GM21360 (cell line): ENCODE results near the gene ANKH.

ENCODE experiments used
- ATAC-seq: cut with Tn5 transposase; IDR thresholded peaks from one replicate; pipeline ENCODE4 v1.9.1; 2021; ENCODE audit warnings: mild to moderate bottlenecking, moderate library complexity; ENCODE audit not compliant: unreplicated experiment

The ANKH gene

DNA sequence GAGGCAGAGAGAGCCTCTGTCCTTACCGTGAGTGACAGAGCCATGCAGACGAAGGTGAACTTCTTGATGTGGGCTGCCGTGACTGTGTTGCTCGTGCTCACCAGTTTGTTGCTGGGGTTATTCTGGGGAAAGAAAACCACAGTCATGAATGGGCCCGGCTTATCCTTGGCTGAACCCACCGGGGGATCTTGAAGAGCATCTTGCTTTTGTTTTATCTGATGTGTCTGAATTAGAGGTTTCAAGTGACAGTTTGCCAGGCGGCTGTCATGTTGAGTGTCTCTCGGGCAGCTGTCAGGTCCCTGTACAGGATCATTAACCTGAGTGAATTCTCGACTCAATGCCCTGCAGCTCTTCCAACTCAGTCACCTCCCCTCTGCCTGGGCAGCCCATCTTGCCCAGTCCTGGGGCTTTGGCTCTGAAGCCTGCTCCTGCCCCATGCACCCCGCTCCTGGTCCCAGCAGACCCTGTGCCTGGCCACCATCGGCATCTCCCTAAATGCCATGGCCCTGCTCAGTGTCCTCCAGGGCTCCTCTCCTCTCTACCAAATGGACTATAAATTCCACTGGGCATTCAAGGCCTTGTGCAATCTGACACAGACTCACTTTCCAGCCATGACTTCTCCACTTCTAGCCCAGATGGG is 129.7 kb downstream of the ANKH start:
- no peak for ATAC-seq

DNA sequence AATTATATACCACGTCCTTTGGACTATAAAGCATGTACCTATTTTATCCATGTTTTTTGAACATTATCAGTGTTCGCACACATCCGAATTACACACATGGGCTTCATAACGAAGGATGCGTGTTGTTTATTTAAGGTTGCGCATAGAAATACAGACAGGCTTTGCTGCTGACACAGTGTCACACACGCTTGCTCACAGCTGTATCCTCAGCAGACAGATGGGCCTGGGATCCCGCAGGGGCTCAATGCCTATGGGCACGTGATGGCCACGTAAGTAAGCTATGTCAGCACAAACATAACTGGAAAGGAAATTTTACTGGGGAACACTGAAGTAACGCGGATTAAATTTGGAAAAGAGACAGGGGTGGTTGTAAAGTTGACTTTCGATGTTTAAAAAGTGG is 130.4 kb downstream of the ANKH start:
- no peak for ATAC-seq

DNA sequence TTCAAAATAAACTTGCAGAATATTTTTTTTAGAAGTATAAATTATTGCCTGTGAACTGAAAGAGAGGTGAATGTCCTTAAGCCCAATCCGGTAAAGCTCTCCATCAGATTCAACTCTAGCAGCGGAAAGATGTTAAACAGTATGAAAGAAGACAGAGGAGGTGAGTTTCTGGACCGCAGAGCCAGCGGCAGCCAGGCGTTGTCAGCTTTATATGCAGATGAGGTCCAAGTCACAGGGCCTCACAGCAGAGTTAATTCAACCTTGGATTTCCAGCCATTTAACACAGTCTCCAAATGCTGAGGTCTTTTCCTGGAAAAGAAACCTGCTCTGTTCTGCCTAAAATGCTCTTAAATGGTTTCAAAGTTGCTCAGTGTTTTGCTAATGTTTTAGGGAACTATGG is 131.6 kb downstream of the ANKH start:
- no peak for ATAC-seq

DNA sequence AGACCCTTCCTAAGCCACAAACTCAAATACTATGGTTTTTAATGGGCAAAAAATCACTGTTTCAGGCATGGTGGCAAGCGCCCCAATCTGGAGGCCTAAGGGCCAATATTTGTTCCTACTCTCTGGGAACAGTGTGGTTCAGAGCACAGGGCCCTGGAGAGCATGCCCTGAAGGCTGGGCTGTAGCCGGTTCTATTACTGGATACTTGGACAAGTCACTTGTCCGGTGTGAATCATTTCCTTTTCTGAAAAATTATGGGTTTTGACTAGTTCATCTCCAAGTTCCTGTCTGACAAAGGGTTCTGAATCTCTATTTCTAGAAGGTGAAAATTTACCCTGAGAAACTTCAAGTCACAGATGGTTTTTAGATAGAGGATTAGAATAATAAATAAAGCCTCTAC is 132.0 kb downstream of the ANKH start:
- no peak for ATAC-seq

DNA sequence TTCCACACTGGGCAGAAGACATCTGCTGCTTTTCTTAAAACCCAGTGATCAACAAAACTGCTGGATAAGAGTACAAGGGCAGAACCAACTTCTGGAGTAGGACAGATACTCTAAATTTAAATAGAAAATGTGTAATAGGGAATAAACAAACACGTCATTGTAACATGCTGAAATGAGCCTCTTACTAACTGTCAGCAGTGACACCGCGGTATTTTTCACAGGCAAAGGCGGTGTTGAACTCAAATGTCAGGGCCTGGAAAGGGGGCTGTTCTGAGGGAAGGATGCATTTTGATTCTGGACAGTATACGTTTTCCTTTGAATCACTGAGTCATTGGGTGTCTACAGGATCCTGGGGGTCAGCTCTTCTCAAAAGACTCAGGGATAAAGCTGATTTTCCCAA is 133.5 kb downstream of the ANKH start:
- no peak for ATAC-seq

DNA sequence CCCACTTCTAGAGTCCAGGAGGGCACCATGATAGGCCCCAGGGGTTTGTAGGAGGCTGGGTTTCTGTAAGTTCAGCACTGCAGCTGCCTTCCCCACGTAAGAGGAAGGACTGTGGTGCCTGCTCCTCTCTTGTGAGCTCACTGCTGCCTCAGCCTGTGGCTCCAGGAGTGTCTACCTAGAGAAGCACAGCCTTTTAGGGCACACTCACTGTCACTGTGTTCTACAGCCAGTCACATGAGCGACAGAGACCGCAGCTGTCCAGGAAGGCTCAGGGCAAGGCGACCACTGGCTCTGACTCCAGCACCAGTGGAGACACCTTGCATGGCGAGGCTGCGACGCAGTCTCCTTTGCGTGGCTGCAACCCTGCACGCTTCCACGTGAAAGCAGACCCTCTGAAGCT is 134.3 kb downstream of the ANKH start:
- no peak for ATAC-seq

DNA sequence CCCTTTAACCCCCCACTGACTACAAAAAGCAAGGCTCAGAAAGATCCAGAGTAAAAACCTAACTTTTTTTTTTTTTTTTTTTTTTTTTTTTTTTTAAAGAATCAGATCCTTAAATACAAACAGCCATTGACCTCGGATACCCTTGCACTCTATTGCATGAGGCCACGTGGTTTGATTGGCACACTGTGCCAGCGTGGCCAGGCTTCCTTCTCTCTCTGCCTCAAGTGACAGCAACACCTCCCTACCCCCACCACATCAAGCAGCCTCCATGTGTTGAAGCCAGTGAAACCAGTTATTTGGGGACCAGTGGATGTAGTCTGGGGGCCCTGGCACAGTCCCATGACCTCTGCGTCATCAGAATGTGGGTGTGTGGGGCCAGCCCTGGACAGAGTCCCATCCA is 135.6 kb downstream of the ANKH start:
- ATAC-seq, result no peak

DNA sequence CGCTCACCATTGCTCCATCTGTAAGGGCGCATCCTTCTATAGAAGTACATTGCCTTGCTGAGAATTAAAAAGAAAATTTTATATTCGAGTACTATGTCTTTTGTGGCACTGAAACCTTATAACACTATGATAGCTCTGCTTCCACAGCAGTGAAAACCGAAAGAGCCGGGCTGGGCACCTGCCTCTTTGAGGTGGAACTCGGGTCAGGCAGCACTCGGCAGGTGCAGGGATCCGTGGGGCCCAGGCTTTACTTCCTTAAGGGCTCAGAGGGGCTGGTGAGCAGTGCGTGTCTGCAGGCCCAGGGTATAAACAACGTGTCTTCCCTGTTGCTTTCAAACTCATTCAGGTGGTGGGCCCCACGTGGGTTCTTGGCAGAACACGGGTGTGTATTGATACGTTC is 137.2 kb downstream of the ANKH start:
- ATAC-seq, result no peak

DNA sequence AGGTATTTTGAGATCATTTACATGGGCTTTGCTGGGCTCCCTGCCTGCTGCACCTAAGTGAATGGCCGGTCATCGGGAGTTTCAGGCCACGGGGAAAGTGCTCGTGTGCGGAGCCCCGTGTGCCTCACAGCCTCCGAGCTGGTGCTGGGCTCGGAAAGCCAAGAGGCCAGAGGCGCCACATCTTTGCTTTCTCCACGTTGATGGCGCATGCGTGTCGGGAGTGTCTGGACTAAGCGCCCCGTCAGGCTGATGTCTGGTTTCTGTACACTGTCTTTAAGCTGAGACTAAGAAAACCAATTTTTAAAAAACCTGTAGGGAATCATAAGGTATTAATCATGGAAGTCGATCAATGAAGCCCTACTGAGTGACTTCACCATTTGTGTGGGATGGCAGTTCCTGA is 137.9 kb downstream of the ANKH start:
- ATAC-seq, result no peak

DNA sequence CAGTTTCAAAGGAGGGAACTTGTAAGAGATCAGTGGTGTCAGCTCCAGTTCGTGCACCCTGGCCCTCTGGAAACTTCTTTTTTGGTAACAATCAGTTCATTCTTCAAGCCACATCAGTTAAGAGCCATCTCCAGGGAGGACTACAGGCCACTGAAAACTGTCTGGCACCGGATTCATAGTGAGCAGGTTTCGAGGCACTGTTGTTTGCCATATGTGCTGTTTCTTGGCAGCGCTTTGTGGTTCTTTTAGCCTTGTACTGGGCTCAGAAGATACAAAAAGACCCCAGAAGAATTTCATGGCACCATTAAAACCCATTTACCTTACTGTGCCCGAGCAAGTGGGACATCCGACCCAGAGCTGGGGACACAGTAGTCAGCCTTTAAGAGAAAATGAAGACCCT is 138.6 kb downstream of the ANKH start:
- no peak for ATAC-seq

DNA sequence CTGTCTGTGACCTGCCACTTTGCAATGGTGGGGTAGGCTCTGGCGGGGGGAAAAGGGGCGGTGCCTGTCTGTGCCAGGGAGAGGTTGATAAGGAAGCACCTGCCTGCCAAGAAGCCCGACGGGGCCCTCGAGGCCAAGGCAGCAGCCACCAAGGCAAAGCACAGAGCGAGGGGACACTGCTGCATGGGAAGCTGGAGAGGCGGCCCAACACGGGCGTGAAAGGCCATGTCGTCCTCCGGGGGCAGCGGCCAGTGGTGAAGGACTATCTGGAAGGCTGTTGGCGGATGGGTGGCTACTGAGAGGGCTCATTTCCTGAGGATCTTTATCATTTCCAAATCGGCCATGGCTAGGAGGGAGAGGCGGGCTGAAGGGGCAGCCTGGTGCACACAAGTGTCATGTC is 140.7 kb downstream of the ANKH start:
- no peak for ATAC-seq

DNA sequence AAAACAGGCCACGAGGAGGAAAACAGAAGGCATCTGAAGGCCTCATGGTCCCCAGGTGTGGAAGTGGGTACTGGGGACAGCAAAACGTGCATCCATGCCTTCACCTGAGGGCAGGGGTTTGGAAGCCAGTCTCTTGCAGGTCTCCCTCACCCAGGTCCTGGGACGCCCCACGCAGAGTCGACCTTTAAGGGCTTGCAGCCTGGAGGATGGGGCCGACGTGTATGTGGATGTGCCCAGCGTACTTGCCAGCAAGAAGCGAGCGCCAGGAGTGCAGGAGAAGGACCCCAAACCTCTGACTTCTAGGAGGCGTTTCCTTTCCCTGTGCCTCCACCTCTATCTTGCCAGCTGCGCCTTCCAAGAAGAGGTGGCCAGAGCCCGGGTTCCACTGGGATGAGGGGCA is 141.1 kb downstream of the ANKH start:
- no peak for ATAC-seq

DNA sequence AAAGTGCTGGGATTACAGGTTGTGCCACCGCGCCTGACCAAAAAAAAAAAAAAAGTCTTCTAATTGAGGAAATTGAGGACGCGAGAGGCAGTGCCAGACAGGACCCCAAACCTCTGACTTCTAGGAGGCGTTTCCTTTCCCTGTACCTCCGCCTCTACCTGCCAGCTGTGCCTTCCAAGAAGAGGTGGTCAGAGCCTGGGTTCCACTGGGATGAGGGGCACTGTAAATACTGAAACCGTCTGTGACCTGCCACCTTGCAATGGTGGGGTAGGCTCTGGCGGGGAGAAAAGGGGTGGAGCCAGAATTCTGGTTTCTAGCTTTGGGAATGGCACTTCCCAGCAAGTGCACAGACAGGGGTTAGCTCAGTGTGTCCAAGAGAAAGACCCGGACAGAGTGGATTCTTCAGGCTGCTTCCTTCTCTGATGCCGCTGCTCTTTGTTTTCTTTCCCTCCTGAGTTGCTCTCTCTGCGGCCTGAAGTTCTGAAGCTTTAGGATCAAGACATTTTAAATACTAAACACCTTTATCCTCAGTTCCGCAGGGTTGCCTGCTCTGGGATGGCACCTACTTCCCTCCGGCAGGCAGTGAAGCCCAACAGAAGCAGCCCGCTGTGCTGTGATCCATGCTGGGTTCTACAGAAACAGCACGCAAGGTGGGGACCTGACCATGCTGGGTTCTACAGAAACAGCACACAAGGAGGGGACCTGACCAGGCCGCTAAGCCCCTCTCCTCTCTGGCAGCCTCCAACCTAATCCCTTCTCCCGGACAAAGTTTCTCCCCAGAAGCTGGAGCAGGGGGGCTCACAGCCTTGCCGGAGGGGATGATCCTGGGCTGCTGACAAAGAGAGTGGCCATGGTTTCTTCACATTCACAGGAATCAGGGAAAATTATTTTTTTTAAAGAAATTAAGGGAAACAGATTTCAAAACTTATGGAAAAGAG is 141.9 kb downstream of the ANKH start:
- no peak for ATAC-seq

DNA sequence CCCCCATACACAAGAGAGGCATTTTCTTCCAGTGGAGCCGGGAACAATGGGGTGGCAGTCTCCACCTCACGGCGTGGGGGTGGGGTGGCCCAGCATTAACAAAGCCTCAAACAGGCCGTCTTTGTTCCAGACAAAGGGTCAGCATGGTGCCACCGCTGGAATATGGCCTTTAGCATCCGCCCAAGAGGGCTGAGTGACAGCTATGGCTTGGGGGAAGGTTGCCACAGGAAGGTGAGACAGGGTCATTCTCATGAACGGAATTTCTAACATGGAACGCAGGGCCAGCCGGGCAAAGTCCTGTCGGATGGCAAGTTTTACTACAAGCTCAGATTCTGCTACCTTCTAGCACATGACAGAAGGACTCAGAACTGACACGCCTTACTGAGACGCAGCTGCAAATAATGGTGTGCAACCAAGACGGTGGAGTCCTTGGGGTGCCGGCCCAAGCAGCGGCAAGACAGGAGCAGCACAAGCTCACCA is 143.1 kb downstream of the ANKH start:
- ATAC-seq, result no peak

DNA sequence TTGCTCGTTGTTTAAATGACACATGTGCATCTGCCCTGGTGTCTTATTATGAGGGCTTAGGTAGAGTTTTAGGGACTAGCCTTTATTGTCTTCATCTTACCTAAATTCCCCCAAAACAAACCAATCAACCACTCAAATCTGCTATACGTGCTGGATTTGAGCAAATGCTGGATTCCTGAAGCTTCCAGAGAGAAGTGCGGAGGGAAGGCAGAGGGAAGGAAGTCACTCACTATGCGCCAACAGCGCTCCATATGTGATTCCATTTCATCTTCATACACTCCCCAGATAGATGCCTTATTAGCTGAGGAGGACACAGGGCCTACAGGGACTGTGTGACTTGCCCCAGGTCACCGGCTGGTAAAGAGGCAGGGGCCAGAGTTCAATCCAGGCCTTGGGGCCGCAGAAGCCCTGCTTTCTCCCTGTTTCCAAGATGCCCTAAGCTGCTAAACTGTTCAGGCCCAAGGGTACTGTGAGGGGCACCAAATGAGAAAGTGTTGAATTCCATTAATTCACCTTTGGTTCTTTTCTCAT is 143.6 kb downstream of the ANKH start:
- ATAC-seq, result no peak

DNA sequence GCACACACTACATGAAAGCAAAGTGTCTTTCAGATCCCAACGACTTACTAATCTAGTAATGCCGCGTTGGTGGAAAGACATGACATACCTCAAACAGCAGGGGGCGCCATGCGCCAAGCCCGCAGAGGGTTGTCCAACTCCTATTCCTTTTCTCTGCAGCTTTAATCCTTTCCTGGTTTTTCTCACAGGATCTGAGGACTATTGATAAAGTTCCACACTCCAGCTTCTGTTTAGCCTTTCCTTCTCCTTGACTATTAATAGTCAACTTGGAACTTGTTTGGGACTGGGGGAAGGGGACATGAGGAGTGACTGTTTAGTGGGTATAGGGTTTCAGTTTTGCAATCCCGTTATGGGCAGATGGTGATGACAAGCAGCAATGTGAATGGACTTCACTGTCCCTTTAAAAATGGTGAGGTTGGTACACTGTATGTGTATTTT is 144.1 kb downstream of the ANKH start:
- ATAC-seq, result peak; percentile 47

DNA sequence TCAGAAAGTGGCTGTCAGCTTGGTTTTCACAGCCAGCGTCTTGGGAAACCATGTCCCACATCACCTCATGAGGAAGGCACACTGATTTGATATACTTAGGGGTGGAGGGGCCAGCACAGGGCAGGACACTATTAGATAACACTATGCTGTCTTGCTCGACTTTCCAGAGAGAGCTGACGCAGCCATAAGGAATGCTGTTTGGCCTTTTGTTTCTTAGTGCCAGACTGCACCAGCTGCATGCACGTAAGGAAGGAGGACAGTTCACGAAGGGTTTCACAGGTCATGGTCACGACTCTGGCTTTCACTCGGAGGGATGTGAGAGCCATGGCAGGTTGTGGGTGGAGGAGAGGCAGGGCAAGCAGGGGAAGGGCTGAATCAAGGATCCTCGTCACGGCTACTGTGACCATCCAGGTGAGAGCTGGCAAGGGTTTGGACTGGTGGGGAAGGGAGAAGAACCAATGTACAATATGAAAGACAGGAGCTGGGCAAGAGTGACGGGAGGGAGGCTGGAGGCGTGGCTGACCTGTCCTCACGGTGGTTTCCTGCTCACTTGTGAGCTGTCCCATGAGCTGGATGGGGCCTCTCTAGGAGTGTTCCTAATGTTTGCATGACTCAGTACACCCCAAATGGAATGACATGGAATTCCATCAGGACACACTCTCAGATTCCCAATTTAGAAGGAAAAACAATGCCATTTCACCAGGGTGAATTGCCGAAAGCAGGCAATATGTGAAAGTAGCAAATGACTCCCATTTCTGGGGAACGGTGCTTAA is 145.3 kb downstream of the ANKH start:
- ATAC-seq, result no peak

DNA sequence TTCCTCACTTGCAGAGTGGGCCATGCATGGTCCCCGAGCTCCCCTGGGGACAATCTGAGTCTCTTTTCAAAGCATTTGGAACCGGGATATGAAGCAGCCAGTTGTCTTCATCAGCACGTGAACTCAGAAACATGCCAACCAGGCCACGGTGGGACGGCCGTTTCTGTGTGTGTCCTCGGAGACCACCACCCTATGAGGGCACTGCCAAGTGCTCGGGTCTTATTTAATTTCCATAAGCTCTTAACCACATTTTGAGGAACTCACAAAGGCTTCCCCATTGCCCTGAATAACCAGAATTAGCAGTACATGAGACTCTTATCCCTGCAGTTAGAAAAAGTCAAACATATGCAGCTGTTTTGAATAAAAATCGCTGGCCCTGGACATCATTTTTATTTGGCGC is 146.9 kb downstream of the ANKH start:
- ATAC-seq, result no peak

DNA sequence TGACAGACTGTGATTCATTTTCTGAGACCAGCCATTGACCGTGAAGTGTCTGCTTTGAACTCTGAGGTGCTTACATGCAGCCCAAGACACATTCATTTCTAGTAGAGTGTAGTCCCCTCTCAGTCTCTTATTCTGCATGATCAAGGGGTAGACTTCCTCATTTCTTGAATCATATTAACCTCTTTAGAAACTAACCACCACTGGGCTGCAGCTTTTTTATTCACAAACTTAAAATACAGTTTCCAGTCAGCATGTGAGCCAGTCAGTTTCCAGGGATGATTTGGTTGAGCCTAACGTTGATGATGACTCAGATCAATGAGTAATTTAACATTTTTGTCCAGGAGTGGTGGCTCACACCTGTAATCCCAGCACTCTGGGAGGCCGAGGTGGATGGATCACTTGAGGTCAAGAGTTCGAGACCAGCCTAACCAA is 147.9 kb downstream of the ANKH start:
- peak; percentile 47 for ATAC-seq

DNA sequence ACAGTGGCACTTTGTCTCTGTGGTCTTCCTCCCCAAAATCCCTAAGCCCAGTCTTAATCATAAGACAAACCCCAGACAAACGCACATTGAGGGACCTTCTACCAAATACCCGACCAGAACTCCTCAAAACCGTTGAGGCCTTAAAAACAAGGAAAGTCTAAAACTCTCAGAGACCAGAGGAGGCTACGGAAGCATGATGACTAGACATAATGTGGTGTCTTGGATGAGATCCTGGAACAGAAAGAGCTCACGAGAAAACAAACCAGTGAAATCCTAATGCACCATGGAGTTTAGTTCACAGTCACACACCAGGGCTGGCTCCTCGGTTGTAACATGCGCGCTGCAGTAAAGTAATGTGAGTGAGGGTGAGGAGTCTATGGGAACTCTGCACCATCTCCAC is 148.7 kb downstream of the ANKH start:
- no peak for ATAC-seq

DNA sequence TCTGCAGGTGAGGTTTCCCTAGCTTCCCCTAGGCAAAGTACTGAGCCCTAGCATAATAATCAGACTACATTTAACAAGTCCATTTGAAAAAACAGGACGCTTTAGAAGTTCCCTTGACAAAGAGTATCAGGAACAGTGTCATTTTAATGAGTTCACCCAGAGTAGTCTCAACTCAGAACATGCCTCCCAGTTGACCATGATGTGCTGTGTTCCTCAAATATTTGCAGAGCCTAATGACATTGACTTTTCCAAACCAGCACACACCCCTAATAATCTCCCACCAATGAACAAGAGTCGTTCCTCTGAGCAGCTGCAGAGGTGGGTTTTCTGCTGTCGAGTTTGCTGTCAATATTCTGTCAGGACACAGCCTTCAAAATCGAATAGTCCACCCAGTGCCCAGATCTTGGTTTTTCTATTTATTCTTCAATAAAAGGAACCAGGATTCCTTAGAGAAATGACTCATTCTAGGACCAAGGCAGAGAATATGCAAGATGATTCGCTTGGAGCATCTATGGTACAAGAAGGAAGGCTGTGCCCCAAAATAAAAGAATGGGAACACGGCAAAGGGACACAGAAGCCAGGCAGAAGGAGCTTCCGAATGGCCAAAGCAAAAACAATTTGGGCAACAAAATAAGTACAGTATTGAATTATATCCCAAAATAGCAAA is 149.5 kb downstream of the ANKH start:
- no peak for ATAC-seq
